ENCODE measurements around the gene SASS6.

- TF ChIP-seq CTCF (IDR thresholded peaks at IDR 0.05; ENCODE audit: insufficient read depth, low read depth, low read length) (no peak), EZH2 (IDR thresholded peaks at IDR 0.05; ENCODE audit: insufficient read depth, low read length) (no peak)
Observed at GRCh38 chr1:100036718-100037655, 95.7 kb downstream of the SASS6 start.

Measured in astrocyte (in vitro differentiated cells and primary cell).